CD4-positive, alpha-beta T cell treated with Interleukin-2 at 100 ng/mL for 4 hours (primary cell): ENCODE measurements around the gene ENTPD7.
A peak's percentile ranks its signal among the peaks of the same experiment; 100 is the strongest.
"Not testable (repeated sequence)": the region's sequence is repeated elsewhere in the genome, so short reads cannot be mapped to it uniquely, and the experiment has no call there.

Experiments used
- DNase-seq: peaks from one replicate; pipeline ENCODE4 v3.0.0-alpha.2; 2020; ENCODE audit warnings: low spot score

ENTPD7 gene

GRCh38 chr10:99685597-99685967 is 26.3 kb downstream of the ENTPD7 start:
- DNase-seq, result no peak

GRCh38 chr10:99689461-99689860 is 30.2 kb downstream of the ENTPD7 start:
- no peak for DNase-seq

GRCh38 chr10:99693933-99694583 is 34.7 kb downstream of the ENTPD7 start:
- DNase-seq, result no peak

- DNase-seq, result no peak
Observed at GRCh38 chr10:99695761-99696160, 36.5 kb downstream of the ENTPD7 start.

GRCh38 chr10:99698504-99699080 is 39.3 kb downstream of the ENTPD7 start:
- DNase-seq, result no peak

- no peak for DNase-seq
Observed at GRCh38 chr10:99700649-99701048, 41.3 kb downstream of the ENTPD7 start.

- DNase-seq, result no peak
Observed at GRCh38 chr10:99708428-99709012, 49.2 kb downstream of the ENTPD7 start.

GRCh38 chr10:99709480-99710229 is 50.3 kb downstream of the ENTPD7 start:
- no peak for DNase-seq

GRCh38 chr10:99711129-99711719 is 51.9 kb downstream of the ENTPD7 start:
- peak; percentile 37 for DNase-seq

GRCh38 chr10:99714446-99714845 is 55.1 kb downstream of the ENTPD7 start:
- DNase-seq, result no peak

- no peak for DNase-seq
Observed at GRCh38 chr10:99720387-99720786, 61.1 kb downstream of the ENTPD7 start.

GRCh38 chr10:99730026-99730425 is 70.7 kb downstream of the ENTPD7 start:
- DNase-seq, result no peak

- DNase-seq, result no peak
Observed at GRCh38 chr10:99731306-99732032, 72.2 kb downstream of the ENTPD7 start.

- peak; percentile 94 for DNase-seq
Observed at GRCh38 chr10:99732033-99732842, 72.9 kb downstream of the ENTPD7 start, which contains the start of the genes COX15 and CUTC. Gene COX15, minus strand, starts transcription at chr10:99732127. Its CDS starts 78 bp downstream, at chr10:99732049. Gene CUTC, plus strand, starts transcription at chr10:99732234. Its CDS starts 115 bp downstream, at chr10:99732349.

GRCh38 chr10:99733366-99733765 is 74.1 kb downstream of the ENTPD7 start:
- no peak for DNase-seq

GRCh38 chr10:99734111-99734510 is 74.8 kb downstream of the ENTPD7 start:
- DNase-seq, result not testable (repeated sequence)

- DNase-seq, result no peak
Observed at GRCh38 chr10:99740260-99740659, 81.0 kb downstream of the ENTPD7 start.

- DNase-seq, result no peak
Observed at GRCh38 chr10:99740933-99741559, 81.7 kb downstream of the ENTPD7 start.

- DNase-seq, result no peak
Observed at GRCh38 chr10:99742254-99742653, 82.9 kb downstream of the ENTPD7 start.

GRCh38 chr10:99742701-99743100 is 83.4 kb downstream of the ENTPD7 start:
- DNase-seq, result no peak
